Measurements from ENCODE around the gene SRL. TPM values are rescaled to one million over a fixed set of nuclear protein-coding genes. Genes with fewer than 3 reads are reported as not detected.

Gene SRL
- total and polyA plus RNA-seq, 2 of the 8 experiments (the other 6 are each of a cell fraction or from before 2014, with no cell fraction given), result 0.05 TPM; not detected in 1

DNA sequence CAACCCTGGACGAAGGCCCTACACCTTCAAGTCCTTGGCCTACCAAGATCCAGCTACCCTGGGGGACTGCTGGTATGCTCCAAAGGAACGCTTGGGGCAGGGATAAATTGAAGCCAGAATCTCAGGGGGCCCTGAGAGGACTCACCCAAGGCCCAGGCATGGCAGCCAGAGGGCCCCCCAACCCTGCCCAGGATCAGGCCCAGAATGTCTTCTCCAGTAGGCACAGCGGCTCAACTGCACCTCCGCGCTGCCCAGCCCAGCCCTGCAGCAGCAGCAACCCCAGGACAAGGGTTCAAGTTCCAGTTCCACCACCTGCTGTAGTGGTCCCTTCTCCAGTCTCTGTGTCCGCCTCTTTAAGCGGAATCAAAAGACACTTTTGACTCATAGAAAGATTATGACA, 28.7 kb upstream of the SRL start:
- peak overlapping the region; percentile 44 for H4K91ac ChIP-seq (replicated peaks; ENCODE audit: insufficient read length, low read length)
- H4K20me1 ChIP-seq (replicated peaks in 1 of 2; ENCODE audit: control insufficient read depth in 1 of 2, insufficient read depth in 2 of 2, low read length in 2 of 2), result peaks cover 7 to 9% of the 10 kb centered on the region in 2 experiments
- WGBS, 2 experiments (ENCODE audit: extremely low coverage in 1 of 2, insufficient coverage in 1 of 2, insufficient read length in 1 of 2, insufficient replicate concordance in 2 of 2, low coverage in 1 of 2, low lambda C conversion rate in 2 of 2, missing lambda C conversion rate in 1 of 2), result 88% methylated on average over 6 of the region's 7 CpGs; no CpG with 5 or more reads in 1 of the 2 experiments
- no peak overlapping the region for H2BK120ac ChIP-seq (replicated peaks; ENCODE audit: low read depth, low read length)
- peaks cover 13% of the 10 kb centered on the region; the same call in 1 of the 2 replicates for H3K23me2 ChIP-seq (ENCODE audit: low read depth, low read length)
- H3K4ac ChIP-seq (replicated peaks; ENCODE audit: insufficient read length, low read depth, low read length), result peak overlapping the region; percentile 79
- H3K79me1 ChIP-seq (ENCODE audit: low read depth, low read length), result peaks cover 18% of the 10 kb centered on the region; the same call in 1 of the 2 replicates
- FAIRE-seq (no peak), DNase-seq (ENCODE audit: low read depth in 1 of 2, low spot score in 2 of 2) (no peak)
- H3K14ac ChIP-seq (ENCODE audit: insufficient read length), result no peak overlapping the region
- H3K27me3 ChIP-seq (replicated peaks in 1 of 4; ENCODE audit: control insufficient read depth in 3 of 4, extremely low read depth in 1 of 4, insufficient read depth in 3 of 4, low read length in 3 of 4), result no peaks in the 10 kb centered on the region
- no peak overlapping the region for H3K23ac ChIP-seq (ENCODE audit: insufficient read length)
- H2BK5ac ChIP-seq (ENCODE audit: low read depth, low read length), result peak overlapping the region; percentile 54
- H3K56ac ChIP-seq (replicated peaks; ENCODE audit: insufficient read length, low read depth, low read length), result peak overlapping the region; percentile 2
- no peak overlapping the region for H3K27ac ChIP-seq (ENCODE audit: low read depth, low read length)
- H3K4me2 ChIP-seq (ENCODE audit: insufficient read depth in 1 of 2, low read depth in 2 of 2, low read length in 2 of 2), result peak overlapping the region; percentile 55 to 92
- H2AK5ac ChIP-seq (ENCODE audit: low read depth, low read length), result no peak overlapping the region
- no peak overlapping the region for H2BK20ac ChIP-seq (ENCODE audit: low read length)
- no peaks in the 10 kb centered on the region for H3K9me3 ChIP-seq (ENCODE audit: insufficient read depth in 2 of 2, low read depth in 1 of 2, low read length in 1 of 2)
- ChIA-PET POLR2A (ENCODE audit: partially characterized antibody) (interaction anchor here (0.6 to 24.1 kb wide), 21 partner anchors 10 to 146 kb away, joined by 3 to 403 read pairs (median 7); partner anchors contain the start of gene GLIS2), CTCF (ENCODE audit: partially characterized antibody) (interaction anchor here (0.6 to 4.7 kb wide), 9 partner anchors 9 to 131 kb away, joined by 3 to 34 read pairs (median 6); no protein-coding TSS in a partner anchor)
- peak overlapping the region; percentile 48; the same call in 1 of the 2 replicates for H3K18ac ChIP-seq (ENCODE audit: extremely low read depth, low read length)
- H2BK12ac ChIP-seq (ENCODE audit: low read depth, low read length), result 0 out of 2 replicates have a peak overlapping the region, but pooled peaks have one; percentile 87
- H3K79me2 ChIP-seq (ENCODE audit: control insufficient read depth in 1 of 2, insufficient read depth in 2 of 2, low read length in 2 of 2), result peaks cover 29 to 65% of the 10 kb centered on the region in 2 experiments; a peak in 3 of 4 replicates
- no peaks in the 10 kb centered on the region for H3K36me3 ChIP-seq (ENCODE audit: control insufficient read depth in 2 of 4, insufficient read depth in 4 of 4, low read length in 3 of 4)
- H4K5ac ChIP-seq (ENCODE audit: insufficient read length, low read depth, low read length), result no peak overlapping the region
- H3K9ac ChIP-seq (replicated peaks in 1 of 4; ENCODE audit: extremely low read depth in 1 of 4, low read depth in 3 of 4, low read length in 3 of 4), result peak overlapping the region in 2 of 4 experiments; percentile 89 to 94; a peak in 1 of 7 replicates
- no peak overlapping the region for H2AFZ ChIP-seq (ENCODE audit: low read length)
- peak overlapping the region; percentile 68 to 97 (median 84) for H3K4me3 ChIP-seq (ENCODE audit: extremely low read depth in 1 of 4, insufficient read depth in 2 of 4, low read depth in 3 of 4, low read length in 4 of 4)
- H3K4me1 ChIP-seq (replicated peaks in 1 of 4; ENCODE audit: control insufficient read depth in 3 of 4, insufficient read depth in 4 of 4, low read length in 3 of 4), result peaks cover 3 to 11% (median 8%) of the 10 kb centered on the region in 4 experiments
- peak overlapping the region; percentile 99; the same call in 1 of the 2 replicates for H2BK15ac ChIP-seq (ENCODE audit: low read length)
- H4K8ac ChIP-seq (ENCODE audit: extremely low read depth, insufficient read depth, low read length), result peak overlapping the region; percentile 46
- TF ChIP-seq TCF12 (IDR thresholded peaks at IDR 0.05; ENCODE audit: low read depth, low read length) (no peak), SRF (IDR thresholded peaks at IDR 0.05; ENCODE audit: low read depth, low read length) (no peak), ATF2 (IDR thresholded peaks at IDR 0.05; ENCODE audit: low read length) (no peak), CBX8 (IDR thresholded peaks at IDR 0.05; ENCODE audit: borderline replicate concordance, low read depth, low read length) (no peak), FOSL1 (IDR thresholded peaks at IDR 0.05; ENCODE audit: insufficient read depth, low read depth, low read length) (no peak), CHD1 (IDR thresholded peaks at IDR 0.05; ENCODE audit: low read depth, low read length) (no peak), POU5F1 (IDR thresholded peaks at IDR 0.05; ENCODE audit: low read depth, low read length) (no peak), SIN3A (conservative IDR thresholded peaks at IDR 0.05 in 1 of 2, IDR thresholded peaks at IDR 0.05 in 1 of 2; ENCODE audit: low read depth in 1 of 2, low read length in 2 of 2) (no peak), POLR2AphosphoS5 (IDR thresholded peaks at IDR 0.05; ENCODE audit: low read depth, low read length) (no peak)
- TF ChIP-seq, protein P1, sequence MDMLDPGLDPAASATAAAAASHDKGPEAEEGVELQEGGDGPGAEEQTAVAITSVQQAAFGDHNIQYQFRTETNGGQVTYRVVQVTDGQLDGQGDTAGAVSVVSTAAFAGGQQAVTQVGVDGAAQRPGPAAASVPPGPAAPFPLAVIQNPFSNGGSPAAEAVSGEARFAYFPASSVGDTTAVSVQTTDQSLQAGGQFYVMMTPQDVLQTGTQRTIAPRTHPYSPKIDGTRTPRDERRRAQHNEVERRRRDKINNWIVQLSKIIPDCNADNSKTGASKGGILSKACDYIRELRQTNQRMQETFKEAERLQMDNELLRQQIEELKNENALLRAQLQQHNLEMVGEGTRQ (IDR thresholded peaks at IDR 0.05; ENCODE audit: low read length), result no peak

Data from H1 (cell line).